ENCODE measurements around the gene BTK.

DNA sequence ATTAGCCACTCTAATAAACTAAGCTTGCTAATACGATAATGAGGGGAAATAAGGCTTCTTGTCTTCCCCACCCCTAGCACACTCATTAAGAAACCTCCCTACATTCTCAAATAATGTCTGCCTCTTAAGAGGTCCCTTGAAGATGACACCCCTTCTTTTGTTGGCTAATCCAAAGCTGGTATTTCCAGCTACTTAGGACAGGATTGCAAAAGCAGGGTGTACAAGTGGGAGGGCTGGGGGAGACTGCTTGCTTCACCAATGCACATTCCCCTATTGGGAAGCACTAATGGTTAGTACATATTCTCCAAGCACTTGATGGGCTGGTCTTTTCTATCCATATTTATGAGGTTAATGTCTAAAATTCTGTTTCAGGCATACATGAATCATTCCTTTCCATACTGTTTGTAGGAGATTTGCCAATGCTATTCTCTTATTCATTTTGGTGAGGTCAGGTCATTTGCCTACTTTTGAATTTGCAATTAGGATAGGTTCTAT, 20.6 kb downstream of the BTK start:
- TF ChIP-seq, protein P1, sequence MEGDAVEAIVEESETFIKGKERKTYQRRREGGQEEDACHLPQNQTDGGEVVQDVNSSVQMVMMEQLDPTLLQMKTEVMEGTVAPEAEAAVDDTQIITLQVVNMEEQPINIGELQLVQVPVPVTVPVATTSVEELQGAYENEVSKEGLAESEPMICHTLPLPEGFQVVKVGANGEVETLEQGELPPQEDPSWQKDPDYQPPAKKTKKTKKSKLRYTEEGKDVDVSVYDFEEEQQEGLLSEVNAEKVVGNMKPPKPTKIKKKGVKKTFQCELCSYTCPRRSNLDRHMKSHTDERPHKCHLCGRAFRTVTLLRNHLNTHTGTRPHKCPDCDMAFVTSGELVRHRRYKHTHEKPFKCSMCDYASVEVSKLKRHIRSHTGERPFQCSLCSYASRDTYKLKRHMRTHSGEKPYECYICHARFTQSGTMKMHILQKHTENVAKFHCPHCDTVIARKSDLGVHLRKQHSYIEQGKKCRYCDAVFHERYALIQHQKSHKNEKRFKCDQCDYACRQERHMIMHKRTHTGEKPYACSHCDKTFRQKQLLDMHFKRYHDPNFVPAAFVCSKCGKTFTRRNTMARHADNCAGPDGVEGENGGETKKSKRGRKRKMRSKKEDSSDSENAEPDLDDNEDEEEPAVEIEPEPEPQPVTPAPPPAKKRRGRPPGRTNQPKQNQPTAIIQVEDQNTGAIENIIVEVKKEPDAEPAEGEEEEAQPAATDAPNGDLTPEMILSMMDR (IDR thresholded peaks at IDR 0.05): no peak
- TF ChIP-seq ZFX (IDR thresholded peaks at IDR 0.05; ENCODE audit: borderline replicate concordance): no peak
